DND-41 (cell line): ENCODE data around the gene DCAF11.

ENCODE experiments used
- CTCF ChIP-seq: IDR thresholded peaks from 2 replicates; pipeline ENCODE4 v1.5.1; 2012; ENCODE audit warnings: borderline replicate concordance, low read length, moderate library complexity, mild to moderate bottlenecking; ENCODE audit not compliant: poor library complexity, severe bottlenecking; ENCODE audit errors: extremely low read depth
- EZH2 ChIP-seq: IDR thresholded peaks from 3 replicates; pipeline ENCODE4 v1.6.1; 2012; ENCODE audit warnings: borderline replicate concordance, low read depth, mild to moderate bottlenecking, moderate library complexity, low read length, inconsistent platforms; ENCODE audit not compliant: severe bottlenecking

GRCh38 chr14:24159777-24160498 is 45.4 kb downstream of the DCAF11 start:
- TF ChIP-seq CTCF, result no peak
- no peak for TF ChIP-seq EZH2
